DOHH2 (cell line): ENCODE results near the gene XCL1.

ENCODE experiments used
- H3F3A ChIP-seq: fragments of 200-600 bp; sonication (generic), shearing (Covaris generic); 2 replicates; pipeline ENCODE4 v1.6.0; 2016; ENCODE audit warnings: antibody characterized with exemption, mild to moderate bottlenecking; ENCODE audit not compliant: control insufficient read depth, insufficient read depth
- H3K27ac ChIP-seq: fragments of 200-600 bp; sonication (generic); 2 replicates; pipeline ENCODE4 v1.5.1; 2014; ENCODE audit warnings: low read depth, mild to moderate bottlenecking, low read length, moderate library complexity
- H3K27me3 ChIP-seq: fragments of 200-600 bp; sonication (generic); 2 replicates; pipeline ENCODE4 v1.6.1; 2014; ENCODE audit warnings: mild to moderate bottlenecking, low read length, mixed read lengths; ENCODE audit not compliant: control insufficient read depth
- H3K36me3 ChIP-seq: fragments of 200-600 bp; sonication (generic); 2 replicates; pipeline ENCODE4 v1.6.1; 2014; ENCODE audit warnings: mild to moderate bottlenecking, low read length, moderate library complexity, mixed read lengths; ENCODE audit not compliant: control insufficient read depth
- H3K4me1 ChIP-seq: fragments of 200-600 bp; sonication (generic); 2 replicates; pipeline ENCODE4 v1.6.1; 2014; ENCODE audit warnings: mild to moderate bottlenecking, low read length, mixed read lengths; ENCODE audit not compliant: control insufficient read depth
- H3K4me2 ChIP-seq: fragments of 200-600 bp; sonication (generic); 2 replicates; pipeline ENCODE4 v1.6.0; 2014; ENCODE audit warnings: mild to moderate bottlenecking, low read length, moderate library complexity
- H3K4me3 ChIP-seq: fragments of 200-600 bp; sonication (generic); 2 replicates; pipeline ENCODE4 v1.5.1; 2014; ENCODE audit warnings: mild to moderate bottlenecking, low read length, mixed read lengths
- H3K79me2 ChIP-seq: fragments of 200-600 bp; sonication (generic); 2 replicates; pipeline ENCODE4 v1.6.1; 2014; ENCODE audit warnings: mild to moderate bottlenecking, low read length, mixed read lengths; ENCODE audit not compliant: control insufficient read depth
- H3K9me2 ChIP-seq: fragments of 200-600 bp; sonication (generic); replicated peaks from 2 replicates; pipeline ENCODE4 v1.6.1; 2014; ENCODE audit warnings: mild to moderate bottlenecking, low read length, mixed read lengths; ENCODE audit not compliant: control insufficient read depth
- H3K9me3 ChIP-seq: fragments of 200-600 bp; sonication (generic); 2 replicates; pipeline ENCODE4 v1.6.1; 2014; ENCODE audit warnings: antibody characterized with exemption, low read length, mixed read lengths; ENCODE audit not compliant: control insufficient read depth, insufficient read depth
- H4K20me1 ChIP-seq: fragments of 200-600 bp; sonication (generic); 2 replicates; pipeline ENCODE4 v1.6.0; 2014; ENCODE audit warnings: low read depth, mild to moderate bottlenecking, antibody characterized with exemption, low read length, moderate library complexity; ENCODE audit not compliant: control insufficient read depth, insufficient read depth
- CTCF ChIP-seq: fragments of 200-600 bp; sonication (generic); IDR thresholded peaks from one replicate; pipeline ENCODE4 v1.5.1; 2014; ENCODE audit warnings: antibody characterized with exemption, mild to moderate bottlenecking, low read depth, low read length; ENCODE audit not compliant: poor library complexity, severe bottlenecking
- EZH2phosphoT487 ChIP-seq: fragments of 200-600 bp; sonication (generic); IDR thresholded peaks from 2 replicates; pipeline ENCODE4 v1.6.1; 2017; ENCODE audit warnings: borderline replicate concordance, mild to moderate bottlenecking, antibody characterized with exemption, low read length, moderate library complexity, mixed read lengths

The XCL1 gene

GRCh38 chr1:168609741-168610510 lies 33.5 kb downstream of the XCL1 start:
- H4K20me1 ChIP-seq = no peaks in the 10 kb centered on the region
- TF ChIP-seq EZH2phosphoT487 (no peak), CTCF (no peak)
- no peaks in the 10 kb centered on the region for H3K4me1 ChIP-seq
- no peaks in the 10 kb centered on the region for H3K9me2 ChIP-seq
- H3K4me2 ChIP-seq = no peak overlapping the region
- H3K9me3 ChIP-seq = no peaks in the 10 kb centered on the region
- H3K79me2 ChIP-seq = no peaks in the 10 kb centered on the region
- no peaks in the 10 kb centered on the region for H3K36me3 ChIP-seq
- H3K27ac ChIP-seq = no peak overlapping the region
- H3K27me3 ChIP-seq = peaks cover 13% of the 10 kb centered on the region
- no peaks in the 10 kb centered on the region for H3F3A ChIP-seq
- no peak overlapping the region for H3K4me3 ChIP-seq

GRCh38 chr1:168613038-168613451 lies 36.6 kb downstream of the XCL1 start:
- no peaks in the 10 kb centered on the region for H4K20me1 ChIP-seq
- H3K27ac ChIP-seq = no peak overlapping the region
- H3K4me3 ChIP-seq = no peak overlapping the region
- H3K9me2 ChIP-seq = no peaks in the 10 kb centered on the region
- no peaks in the 10 kb centered on the region for H3K79me2 ChIP-seq
- H3F3A ChIP-seq = no peaks in the 10 kb centered on the region
- H3K36me3 ChIP-seq = no peaks in the 10 kb centered on the region
- no peaks in the 10 kb centered on the region for H3K4me1 ChIP-seq
- TF ChIP-seq EZH2phosphoT487 = no peak
- TF ChIP-seq CTCF = no peak
- peaks cover 5% of the 10 kb centered on the region for H3K27me3 ChIP-seq
- H3K4me2 ChIP-seq = no peak overlapping the region
- no peaks in the 10 kb centered on the region for H3K9me3 ChIP-seq

- no peaks in the 10 kb centered on the region for H3K9me2 ChIP-seq
- H3K4me2 ChIP-seq = no peak overlapping the region
- no peak overlapping the region for H3K27ac ChIP-seq
- H3K9me3 ChIP-seq = no peaks in the 10 kb centered on the region
- no peak overlapping the region for H3K4me3 ChIP-seq
- no peaks in the 10 kb centered on the region for H3K36me3 ChIP-seq
- no peaks in the 10 kb centered on the region for H3K4me1 ChIP-seq
- TF ChIP-seq CTCF = no peak
- TF ChIP-seq EZH2phosphoT487 = no peak
- H3F3A ChIP-seq = no peaks in the 10 kb centered on the region
- H3K27me3 ChIP-seq = peaks cover 5% of the 10 kb centered on the region
- H3K79me2 ChIP-seq = no peaks in the 10 kb centered on the region
- no peaks in the 10 kb centered on the region for H4K20me1 ChIP-seq
These were observed 37.4 kb downstream of the XCL1 start for GRCh38 chr1:168613691-168614231.
